Neuron (in vitro differentiated cells): Measurements from ENCODE around the gene TMEM106A.
"Not testable (repeated sequence)": the region's sequence is repeated elsewhere in the genome, so short reads cannot be mapped to it uniquely, and the experiment has no call there.

Experiments used
- H2AFZ ChIP-seq: one replicate; pipeline ENCODE4 v1.6.1; 2013; ENCODE audit warnings: low read depth, mild to moderate bottlenecking, inconsistent platforms, low read length, moderate library complexity
- H3K27me3 ChIP-seq: one replicate; pipeline ENCODE4 v1.6.1; 2013; ENCODE audit warnings: low read length; ENCODE audit not compliant: insufficient read depth
- H3K36me3 ChIP-seq: one replicate; pipeline ENCODE4 v1.6.1; 2013; ENCODE audit warnings: low read length; ENCODE audit not compliant: insufficient read depth
- H3K4me1 ChIP-seq: one replicate; pipeline ENCODE4 v1.6.1; 2013; ENCODE audit warnings: low read length; ENCODE audit not compliant: insufficient read depth
- H3K4me3 ChIP-seq: 2 replicates; pipeline ENCODE4 v1.5.1; 2013; ENCODE audit warnings: mild to moderate bottlenecking, low read length, moderate library complexity
- H3K9me3 ChIP-seq: one replicate; pipeline ENCODE4 v1.6.1; 2013; ENCODE audit warnings: low read length

Gene TMEM106A

GRCh38 chr17:43199633-43200032 is 12.0 kb upstream of the TMEM106A start:
- Histone ChIP-seq H3K4me3 (no peak overlapping the region), H3K27me3 (no peaks in the 10 kb centered on the region), H3K9me3 (no peaks in the 10 kb centered on the region), H3K36me3 (peaks cover 65% of the 10 kb centered on the region), H3K4me1 (no peaks in the 10 kb centered on the region), H2AFZ (no peak overlapping the region)

- Histone ChIP-seq H3K36me3 (peaks cover 60% of the 10 kb centered on the region), H3K4me1 (no peaks in the 10 kb centered on the region), H2AFZ (no peak overlapping the region)
Measured at GRCh38 chr17:43200127-43200526, 11.5 kb upstream of the TMEM106A start.

GRCh38 chr17:43203013-43203412 is 8.7 kb upstream of the TMEM106A start:
- not testable (repeated sequence) for H3K4me1 ChIP-seq, H3K27me3 ChIP-seq, H3K4me3 ChIP-seq, H2AFZ ChIP-seq, H3K9me3 ChIP-seq
- H3K36me3 ChIP-seq, result peaks cover 50% of the 10 kb centered on the region

More at GRCh38 chr17:43200127-43200526, 11.5 kb upstream of the TMEM106A start:
- H3K27me3 ChIP-seq, result no peaks in the 10 kb centered on the region
- no peak overlapping the region for H3K4me3 ChIP-seq
- no peaks in the 10 kb centered on the region for H3K9me3 ChIP-seq

- Histone ChIP-seq H3K27me3 (no peaks in the 10 kb centered on the region), H2AFZ (no peak overlapping the region), H3K36me3 (peaks cover 29% of the 10 kb centered on the region), H3K9me3 (no peaks in the 10 kb centered on the region), H3K4me1 (no peaks in the 10 kb centered on the region), H3K4me3 (no peak overlapping the region)
Measured at GRCh38 chr17:43210576-43210975, 1.1 kb upstream of the TMEM106A start.

- Histone ChIP-seq H2AFZ (no peak overlapping the region), H3K4me1 (no peaks in the 10 kb centered on the region), H3K27me3 (no peaks in the 10 kb centered on the region), H3K4me3 (no peak overlapping the region), H3K9me3 (no peaks in the 10 kb centered on the region), H3K36me3 (peaks cover 29% of the 10 kb centered on the region)
Measured at GRCh38 chr17:43211123-43211479, 574 bp upstream of the TMEM106A start.

GRCh38 chr17:43212641-43213490 is 1.2 kb downstream of the TMEM106A start:
- no peaks in the 10 kb centered on the region for H3K9me3 ChIP-seq
- H3K4me1 ChIP-seq, result no peaks in the 10 kb centered on the region
- H3K4me3 ChIP-seq, result no peak overlapping the region
- H3K36me3 ChIP-seq, result peaks cover 22% of the 10 kb centered on the region
- no peak overlapping the region for H2AFZ ChIP-seq
- no peaks in the 10 kb centered on the region for H3K27me3 ChIP-seq

GRCh38 chr17:43213545-43213944 is 1.9 kb downstream of the TMEM106A start:
- H3K9me3 ChIP-seq, result no peaks in the 10 kb centered on the region
- no peaks in the 10 kb centered on the region for H3K4me1 ChIP-seq
- H3K4me3 ChIP-seq, result no peak overlapping the region
- peaks cover 22% of the 10 kb centered on the region for H3K36me3 ChIP-seq
- no peak overlapping the region for H2AFZ ChIP-seq
- no peaks in the 10 kb centered on the region for H3K27me3 ChIP-seq

- H3K36me3 ChIP-seq, result peaks cover 10% of the 10 kb centered on the region
- H3K4me3 ChIP-seq, result no peak overlapping the region
- no peak overlapping the region for H2AFZ ChIP-seq
- H3K9me3 ChIP-seq, result no peaks in the 10 kb centered on the region
- no peaks in the 10 kb centered on the region for H3K4me1 ChIP-seq
- no peaks in the 10 kb centered on the region for H3K27me3 ChIP-seq
Measured at GRCh38 chr17:43215341-43215740, 3.7 kb downstream of the TMEM106A start.

- no peaks in the 10 kb centered on the region for H3K9me3 ChIP-seq
- peaks cover 8% of the 10 kb centered on the region for H3K36me3 ChIP-seq
- H3K4me1 ChIP-seq, result no peaks in the 10 kb centered on the region
- no peak overlapping the region for H2AFZ ChIP-seq
- H3K27me3 ChIP-seq, result no peaks in the 10 kb centered on the region
- H3K4me3 ChIP-seq, result no peak overlapping the region
Measured at GRCh38 chr17:43216369-43216761, 4.7 kb downstream of the TMEM106A start.

- no peak overlapping the region for H2AFZ ChIP-seq
- peaks cover 7% of the 10 kb centered on the region for H3K36me3 ChIP-seq
- no peaks in the 10 kb centered on the region for H3K9me3 ChIP-seq
- H3K27me3 ChIP-seq, result no peaks in the 10 kb centered on the region
- H3K4me3 ChIP-seq, result no peak overlapping the region
- H3K4me1 ChIP-seq, result no peaks in the 10 kb centered on the region
Measured at GRCh38 chr17:43216762-43217613, 5.3 kb downstream of the TMEM106A start.

GRCh38 chr17:43217614-43218087 is 6.0 kb downstream of the TMEM106A start:
- Histone ChIP-seq H3K27me3 (no peaks in the 10 kb centered on the region), H3K9me3 (no peaks in the 10 kb centered on the region), H3K4me1 (no peaks in the 10 kb centered on the region), H2AFZ (no peak overlapping the region), H3K36me3 (peaks cover 4% of the 10 kb centered on the region), H3K4me3 (no peak overlapping the region)

GRCh38 chr17:43219001-43219400 is 7.3 kb downstream of the TMEM106A start:
- Histone ChIP-seq H3K36me3 (no peaks in the 10 kb centered on the region), H3K27me3 (no peaks in the 10 kb centered on the region), H3K4me3 (no peak overlapping the region), H3K4me1 (no peaks in the 10 kb centered on the region), H2AFZ (no peak overlapping the region), H3K9me3 (no peaks in the 10 kb centered on the region)

- no peaks in the 10 kb centered on the region for H3K9me3 ChIP-seq
- no peaks in the 10 kb centered on the region for H3K27me3 ChIP-seq
- H2AFZ ChIP-seq, result no peak overlapping the region
- no peaks in the 10 kb centered on the region for H3K4me1 ChIP-seq
- H3K36me3 ChIP-seq, result no peaks in the 10 kb centered on the region
- no peak overlapping the region for H3K4me3 ChIP-seq
Measured at GRCh38 chr17:43219746-43220380, 8.2 kb downstream of the TMEM106A start.
